Measurements from ENCODE around the gene RFX2.
"Not testable (repeated sequence)": the region's sequence is repeated elsewhere in the genome, so short reads cannot be mapped to it uniquely, and the experiment has no call there.

RFX2 gene

DNA sequence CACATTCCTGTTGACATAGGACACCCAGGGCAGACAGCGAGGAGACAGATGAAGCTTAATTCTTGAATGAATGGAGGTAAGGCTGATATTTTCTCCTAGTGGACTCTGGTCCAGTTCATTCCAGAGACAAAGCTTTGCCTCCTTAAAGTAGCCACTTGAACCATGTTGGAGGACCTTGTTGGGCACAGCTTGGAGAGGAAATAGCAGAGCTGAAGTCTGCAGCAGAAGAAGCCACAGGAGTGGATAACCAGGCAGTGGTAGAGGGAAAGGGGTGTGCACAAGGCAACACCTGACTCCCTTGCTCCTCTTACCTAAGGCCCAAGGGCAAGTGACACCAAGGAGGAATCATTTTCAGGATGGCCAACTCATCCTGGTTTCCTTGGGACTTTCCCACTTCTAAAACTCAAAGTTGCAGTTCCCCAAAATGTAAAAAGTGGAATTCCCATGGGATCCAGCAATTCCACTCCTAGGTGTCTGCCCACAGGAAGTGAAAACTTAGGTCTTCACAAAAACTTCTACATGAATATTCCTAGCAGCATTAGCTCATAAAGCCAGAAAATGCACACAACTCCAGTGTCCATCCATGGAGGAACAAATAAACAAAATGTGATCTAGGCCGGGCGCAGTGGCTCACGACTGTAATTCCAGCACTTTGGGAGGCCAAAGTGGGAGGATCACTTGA is 6.6 kb upstream of the RFX2 start:
- peaks cover 12% of the 10 kb centered on the region for H3K9me3 Mint-ChIP-seq
- no peak overlapping the region for H3K27ac Mint-ChIP-seq
- H3K36me3 Mint-ChIP-seq (ENCODE audit: low read depth), result no peaks in the 10 kb centered on the region
- H3K27me3 Mint-ChIP-seq, result peaks cover 1% of the 10 kb centered on the region
- no peak overlapping the region for H3K4me3 Mint-ChIP-seq
- intact Hi-C loops (cut with micrococcal nuclease), result no loop called here
- peaks cover 28% of the 10 kb centered on the region for H3K4me1 Mint-ChIP-seq (ENCODE audit: low read depth)

DNA sequence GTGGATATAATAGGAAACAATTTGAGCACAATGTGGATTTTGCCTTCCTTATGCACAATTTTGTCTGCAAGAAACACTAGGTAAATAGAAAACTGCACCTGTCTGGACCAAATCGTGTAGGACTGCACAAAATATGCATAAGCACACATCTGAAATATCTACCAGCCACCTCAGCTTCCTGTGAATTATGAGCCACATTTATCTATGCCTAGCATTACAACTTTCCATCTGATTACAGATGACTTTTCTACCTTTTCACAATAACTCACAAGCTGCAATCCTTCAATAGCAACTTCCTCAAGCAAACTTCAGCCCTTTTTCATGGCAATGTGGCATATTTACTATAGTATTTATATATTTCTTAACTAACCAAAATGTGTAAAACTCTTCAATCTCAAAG is 5.7 kb upstream of the RFX2 start:
- H3K27me3 Mint-ChIP-seq, result peaks cover 1% of the 10 kb centered on the region
- H3K36me3 Mint-ChIP-seq (ENCODE audit: low read depth), result no peaks in the 10 kb centered on the region
- peaks cover 12% of the 10 kb centered on the region for H3K9me3 Mint-ChIP-seq
- no peak overlapping the region for H3K4me3 Mint-ChIP-seq
- H3K4me1 Mint-ChIP-seq (ENCODE audit: low read depth), result peaks cover 36% of the 10 kb centered on the region
- intact Hi-C loops (cut with micrococcal nuclease), result no loop called here
- H3K27ac Mint-ChIP-seq, result no peak overlapping the region

DNA sequence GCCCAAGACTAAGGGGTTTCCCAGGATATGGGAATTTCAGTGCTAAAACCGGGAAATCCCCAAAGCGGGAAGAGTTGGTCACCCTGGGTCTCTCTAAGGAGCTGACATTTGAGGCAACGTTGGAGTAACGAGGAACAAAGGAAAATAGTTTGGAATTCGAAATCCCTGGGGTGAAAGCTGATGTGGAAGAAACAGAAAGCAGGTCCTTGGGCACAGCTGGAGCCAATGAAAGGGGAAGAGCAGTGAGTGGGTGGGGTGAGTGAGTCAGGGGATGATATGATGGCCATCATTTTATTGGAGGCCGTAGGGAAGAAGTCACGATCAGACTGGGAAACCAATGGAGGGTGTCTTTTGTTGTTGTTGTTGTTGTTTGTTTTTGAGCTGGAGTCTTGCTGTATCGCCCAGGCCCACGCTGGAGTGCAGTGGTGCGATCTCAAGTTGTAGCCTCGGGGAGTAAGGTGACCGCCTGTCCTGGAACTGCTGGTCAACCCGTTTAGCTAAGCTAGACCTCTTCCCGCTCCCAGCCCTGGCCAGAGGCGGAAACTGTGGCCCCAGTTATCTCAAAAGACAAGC is 3.4 kb upstream of the RFX2 start:
- intact Hi-C loops (cut with micrococcal nuclease), result loop anchor here (5.0 kb wide), 1 partner anchor 211 kb away; the partner anchor contains the start of genes NDUFA11 and VMAC

DNA sequence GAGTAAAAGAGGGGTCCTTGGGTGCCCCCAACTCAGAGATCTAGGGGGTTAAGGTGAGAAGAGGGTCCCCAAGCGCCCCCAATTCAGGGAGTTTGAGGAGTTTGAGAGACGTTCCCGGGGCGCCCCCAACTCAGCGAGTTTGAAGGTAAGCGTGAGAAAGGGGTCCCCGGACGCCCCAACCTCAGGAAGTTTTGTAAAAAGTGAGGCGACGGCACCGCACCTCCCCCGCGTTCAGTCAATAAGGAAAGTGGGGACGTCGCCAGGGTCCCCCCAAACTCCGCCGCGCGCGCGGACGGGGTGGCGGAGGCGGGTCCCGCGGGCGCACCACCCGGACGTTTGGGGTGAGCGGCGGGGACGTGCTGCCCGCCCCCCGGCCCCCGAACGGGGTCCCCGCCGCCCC is 353 bp downstream of the RFX2 start:
- Mint-ChIP-seq H3K4me1 (ENCODE audit: low read depth) (peaks cover 53% of the 10 kb centered on the region), H3K9me3 (no peaks in the 10 kb centered on the region), H3K36me3 (ENCODE audit: low read depth) (peaks cover 16% of the 10 kb centered on the region), H3K4me3 (peak overlapping the region; percentile 93), H3K27ac (peak overlapping the region; percentile 81), H3K27me3 (peaks cover 7% of the 10 kb centered on the region)
- intact Hi-C loops (cut with micrococcal nuclease), result loop anchor here (2.0 to 5.0 kb wide), 3 partner anchors 43 to 208 kb away; partner anchors contain the start of genes NDUFA11 and VMAC

More for the DNA sequence above, 3.4 kb upstream of the RFX2 start:
- H3K9me3 Mint-ChIP-seq, result peaks cover under 1% of the 10 kb centered on the region
- H3K27ac Mint-ChIP-seq, result peak overlapping the region; percentile 14
- H3K4me3 Mint-ChIP-seq, result no peak overlapping the region
- H3K27me3 Mint-ChIP-seq, result peaks cover 7% of the 10 kb centered on the region
- H3K36me3 Mint-ChIP-seq (ENCODE audit: low read depth), result peaks cover 12% of the 10 kb centered on the region
- H3K4me1 Mint-ChIP-seq (ENCODE audit: low read depth), result peaks cover 49% of the 10 kb centered on the region

DNA sequence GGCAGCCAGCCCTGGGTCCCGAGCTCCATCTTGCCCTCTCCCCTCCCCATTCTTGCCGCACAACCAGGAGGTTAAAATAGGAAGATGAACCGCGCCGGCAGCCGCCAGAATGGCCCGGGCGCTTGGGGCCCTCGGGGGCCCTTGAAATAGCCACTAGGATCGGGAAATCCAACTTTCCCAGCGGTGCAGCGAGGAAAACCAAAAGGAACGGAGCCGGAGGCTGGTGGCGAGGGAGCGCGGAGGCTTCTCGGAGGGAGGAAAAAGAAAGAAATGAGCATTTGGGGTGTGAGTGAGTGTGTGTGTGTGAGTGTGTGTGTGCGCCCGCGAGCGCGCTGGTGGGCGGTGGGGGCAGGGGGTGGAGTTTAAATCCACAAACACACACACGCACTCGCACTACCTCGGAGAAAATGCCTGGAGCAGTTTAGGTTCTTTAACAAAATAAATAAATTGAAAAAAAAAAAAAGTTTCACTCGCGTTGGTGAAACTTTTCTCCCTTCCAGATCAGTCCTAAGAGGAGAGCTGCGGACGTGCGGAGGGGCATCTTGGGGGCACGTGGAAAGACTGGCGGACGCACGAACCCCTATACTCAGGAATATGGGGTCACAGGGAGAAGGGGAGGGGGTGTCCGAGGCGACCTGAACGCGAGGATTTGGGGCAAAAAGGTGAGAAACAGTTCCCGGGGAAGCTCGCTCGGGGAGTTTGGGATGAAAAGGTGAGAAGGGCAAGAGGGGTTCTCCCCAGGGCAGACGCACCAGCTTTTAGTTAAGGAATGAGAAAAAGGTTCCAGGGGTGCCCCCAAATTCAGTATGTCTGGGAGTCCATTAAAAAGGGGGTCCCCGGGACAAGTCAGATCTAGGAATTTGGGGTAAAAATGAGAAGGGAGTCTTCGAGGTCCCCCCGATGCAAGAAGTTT is 1.3 kb downstream of the RFX2 start:
- Mint-ChIP-seq H3K36me3 (ENCODE audit: low read depth) (peaks cover 16% of the 10 kb centered on the region), H3K27ac (peak overlapping the region; percentile 81), H3K27me3 (peaks cover 7% of the 10 kb centered on the region), H3K9me3 (no peaks in the 10 kb centered on the region), H3K4me1 (ENCODE audit: low read depth) (peaks cover 57% of the 10 kb centered on the region), H3K4me3 (peak overlapping the region; percentile 93)
- intact Hi-C loops (cut with micrococcal nuclease), result no loop called here

DNA sequence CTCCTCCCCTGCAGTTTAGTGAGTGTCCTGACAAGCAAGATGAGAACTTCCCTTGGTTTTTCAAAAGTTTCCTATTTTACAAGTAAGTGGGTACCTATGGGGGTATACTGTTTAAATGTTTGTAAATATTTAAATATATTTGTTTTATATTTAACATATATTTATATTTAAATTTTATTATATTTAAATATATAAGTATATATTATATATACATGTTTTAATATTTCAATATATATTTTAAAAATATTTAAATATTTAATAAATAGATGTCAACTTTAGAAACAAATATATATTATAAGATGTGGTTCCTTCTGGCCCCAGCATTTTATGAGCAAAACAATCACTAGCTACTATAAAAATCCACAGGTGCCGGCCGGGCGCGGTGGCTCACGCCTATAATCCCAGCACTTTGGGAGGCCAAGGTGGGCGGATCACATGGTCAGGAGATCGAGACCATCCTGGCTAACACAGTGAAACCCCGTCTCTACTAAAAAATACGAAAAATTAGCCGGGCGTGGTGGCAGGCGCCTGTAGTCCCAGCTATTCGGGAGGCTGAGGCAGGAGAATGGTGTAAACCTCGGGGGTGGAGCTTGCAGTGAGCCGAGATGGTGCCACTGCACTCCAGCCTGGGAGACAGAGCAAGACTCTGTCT is 3.5 kb downstream of the RFX2 start:
- H3K27me3 Mint-ChIP-seq; intact Hi-C loops (cut with micrococcal nuclease); H3K27ac Mint-ChIP-seq; H3K4me3 Mint-ChIP-seq; H3K9me3 Mint-ChIP-seq: not testable (repeated sequence)
- Mint-ChIP-seq H3K36me3 (ENCODE audit: low read depth) (peaks cover 16% of the 10 kb centered on the region), H3K4me1 (ENCODE audit: low read depth) (peaks cover 56% of the 10 kb centered on the region)

DNA sequence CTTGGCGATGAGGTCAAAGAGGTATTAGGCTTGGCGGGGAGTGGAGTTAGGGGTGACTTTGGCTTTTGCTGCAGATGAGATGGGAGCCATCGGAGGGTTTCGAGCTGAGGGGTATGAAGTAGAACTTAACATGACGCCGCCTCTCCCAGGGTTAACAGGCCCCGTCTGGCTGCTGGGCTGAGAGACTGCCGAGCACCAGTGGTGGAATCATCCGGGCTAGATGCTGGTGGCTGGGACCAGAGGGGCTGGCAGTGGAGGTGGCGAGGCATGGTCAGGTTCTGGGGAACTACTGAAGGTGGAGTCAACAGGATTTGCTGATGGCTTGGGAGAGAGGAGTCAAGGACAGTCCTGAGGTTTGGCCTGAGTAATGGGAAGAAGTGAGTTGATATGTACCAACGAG is 4.9 kb downstream of the RFX2 start:
- peak overlapping the region; percentile 48 for H3K27ac Mint-ChIP-seq
- H3K4me3 Mint-ChIP-seq, result no peak overlapping the region
- intact Hi-C loops (cut with micrococcal nuclease), result no loop called here
- H3K36me3 Mint-ChIP-seq (ENCODE audit: low read depth), result peaks cover 16% of the 10 kb centered on the region
- peaks cover 52% of the 10 kb centered on the region for H3K4me1 Mint-ChIP-seq (ENCODE audit: low read depth)
- H3K9me3 Mint-ChIP-seq, result no peaks in the 10 kb centered on the region
- peaks cover 7% of the 10 kb centered on the region for H3K27me3 Mint-ChIP-seq

DNA sequence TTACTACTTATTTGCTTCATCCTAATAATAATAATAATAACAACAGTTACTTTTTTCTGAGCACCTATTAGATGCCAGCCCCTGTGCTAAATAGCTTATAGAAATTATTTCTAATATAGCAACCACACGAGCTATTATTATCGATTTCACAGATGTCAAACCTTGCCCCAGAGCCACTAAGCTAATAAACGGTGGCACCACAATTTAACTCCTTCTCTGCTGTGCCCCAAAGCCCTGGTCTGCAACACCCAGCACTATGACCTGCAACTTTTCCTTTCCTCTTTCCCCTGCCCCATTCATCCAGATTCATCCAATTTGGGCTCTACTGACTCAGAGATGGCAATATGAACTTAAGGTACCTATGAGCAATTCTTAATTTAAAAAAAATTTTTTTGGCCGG is 6.4 kb downstream of the RFX2 start:
- H3K4me1 Mint-ChIP-seq (ENCODE audit: low read depth), result peaks cover 50% of the 10 kb centered on the region
- intact Hi-C loops (cut with micrococcal nuclease), result loop anchor here (5.0 kb wide), 1 partner anchor 47 kb away; no protein-coding TSS in a partner anchor

DNA sequence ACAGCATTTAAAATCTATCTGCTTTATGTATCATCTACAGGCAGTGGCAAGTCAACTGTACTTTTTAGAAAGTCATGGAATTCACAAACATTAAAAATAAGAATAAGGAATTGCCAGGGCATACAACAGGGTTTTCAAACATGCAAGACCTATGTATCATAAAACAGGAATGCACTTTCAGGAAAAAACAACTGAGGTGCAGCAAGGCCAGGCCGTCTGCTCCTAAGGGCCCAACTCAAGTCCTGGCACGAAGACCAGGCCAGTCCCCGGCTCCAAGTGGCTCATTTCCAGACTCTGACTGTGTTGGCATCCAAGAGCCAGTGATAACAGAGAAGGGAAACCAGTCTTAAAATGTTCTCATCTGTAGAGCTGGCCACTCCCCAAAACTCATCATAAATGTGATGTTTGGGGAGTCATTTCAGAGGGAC is 7.1 kb downstream of the RFX2 start:
- Mint-ChIP-seq H3K9me3 (no peaks in the 10 kb centered on the region), H3K4me1 (ENCODE audit: low read depth) (peaks cover 43% of the 10 kb centered on the region)
- intact Hi-C loops (cut with micrococcal nuclease), result loop anchor here (5.0 kb wide), 1 partner anchor 46 kb away; no protein-coding TSS in a partner anchor

More for the DNA sequence above, 6.4 kb downstream of the RFX2 start:
- Mint-ChIP-seq H3K4me3 (no peak overlapping the region), H3K27ac (no peak overlapping the region), H3K27me3 (no peaks in the 10 kb centered on the region), H3K9me3 (no peaks in the 10 kb centered on the region), H3K36me3 (ENCODE audit: low read depth) (peaks cover 5% of the 10 kb centered on the region)

DNA sequence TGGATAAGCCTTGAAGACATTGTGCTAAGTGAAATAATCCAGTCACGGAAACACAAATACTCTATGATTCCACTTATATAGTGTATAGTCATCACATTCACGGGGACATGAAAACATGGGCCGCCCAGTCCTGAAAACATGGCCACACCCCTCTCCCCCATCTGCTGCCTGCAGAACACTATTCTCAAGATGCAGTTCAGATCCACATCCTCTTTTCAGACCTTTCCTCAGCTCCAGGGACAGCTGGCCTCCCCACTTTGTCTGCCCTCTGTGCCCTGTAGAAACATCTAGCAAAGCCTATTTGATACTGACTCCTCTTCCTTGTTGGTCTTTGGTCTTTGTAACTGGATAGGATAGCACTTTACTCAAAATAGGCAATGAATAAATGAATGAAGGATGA is 8.3 kb downstream of the RFX2 start:
- Mint-ChIP-seq H3K27ac (peak overlapping the region; percentile 20), H3K27me3 (no peaks in the 10 kb centered on the region), H3K9me3 (no peaks in the 10 kb centered on the region), H3K36me3 (ENCODE audit: low read depth) (no peaks in the 10 kb centered on the region), H3K4me1 (ENCODE audit: low read depth) (peaks cover 40% of the 10 kb centered on the region), H3K4me3 (no peak overlapping the region)
- intact Hi-C loops (cut with micrococcal nuclease), result loop anchor here (5.0 kb wide), 1 partner anchor 45 kb away; no protein-coding TSS in a partner anchor

More for the DNA sequence above, 7.1 kb downstream of the RFX2 start:
- no peak overlapping the region for H3K4me3 Mint-ChIP-seq
- H3K27ac Mint-ChIP-seq, result peak overlapping the region; percentile 20
- H3K36me3 Mint-ChIP-seq (ENCODE audit: low read depth), result no peaks in the 10 kb centered on the region
- no peaks in the 10 kb centered on the region for H3K27me3 Mint-ChIP-seq

DNA sequence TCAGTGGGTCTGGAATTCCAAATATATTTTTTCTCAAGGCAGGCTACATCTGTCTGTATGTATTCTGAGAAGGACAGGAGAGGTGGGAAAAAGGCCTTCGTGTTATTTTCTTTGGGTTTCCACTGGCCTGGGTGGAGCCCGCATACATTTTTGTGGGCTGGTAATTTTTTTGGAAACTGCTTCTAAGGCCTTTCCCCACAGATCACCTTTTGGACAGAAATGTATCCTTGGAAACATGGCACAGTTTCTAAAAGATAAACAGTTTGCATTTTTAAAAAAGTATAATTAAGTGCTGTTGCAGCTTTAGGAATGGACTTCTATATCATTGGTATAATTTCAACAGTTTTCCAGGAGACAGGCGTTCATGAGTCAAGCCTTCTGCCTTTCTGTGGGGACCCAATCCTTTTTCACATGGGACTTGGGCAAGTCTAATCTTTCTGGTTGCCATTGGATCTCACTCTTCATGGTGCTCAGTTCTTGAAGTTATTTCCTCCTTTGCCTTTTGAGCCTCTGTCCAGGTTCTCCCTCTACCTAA is 8.9 kb downstream of the RFX2 start:
- peak overlapping the region; percentile 98 for H3K27ac Mint-ChIP-seq
- no peaks in the 10 kb centered on the region for H3K9me3 Mint-ChIP-seq
- no peaks in the 10 kb centered on the region for H3K36me3 Mint-ChIP-seq (ENCODE audit: low read depth)
- intact Hi-C loops (cut with micrococcal nuclease), result loop anchor here (5.0 kb wide), 1 partner anchor 44 kb away; no protein-coding TSS in a partner anchor
- H3K27me3 Mint-ChIP-seq, result no peaks in the 10 kb centered on the region
- H3K4me3 Mint-ChIP-seq, result no peak overlapping the region
- H3K4me1 Mint-ChIP-seq (ENCODE audit: low read depth), result peaks cover 40% of the 10 kb centered on the region

DNA sequence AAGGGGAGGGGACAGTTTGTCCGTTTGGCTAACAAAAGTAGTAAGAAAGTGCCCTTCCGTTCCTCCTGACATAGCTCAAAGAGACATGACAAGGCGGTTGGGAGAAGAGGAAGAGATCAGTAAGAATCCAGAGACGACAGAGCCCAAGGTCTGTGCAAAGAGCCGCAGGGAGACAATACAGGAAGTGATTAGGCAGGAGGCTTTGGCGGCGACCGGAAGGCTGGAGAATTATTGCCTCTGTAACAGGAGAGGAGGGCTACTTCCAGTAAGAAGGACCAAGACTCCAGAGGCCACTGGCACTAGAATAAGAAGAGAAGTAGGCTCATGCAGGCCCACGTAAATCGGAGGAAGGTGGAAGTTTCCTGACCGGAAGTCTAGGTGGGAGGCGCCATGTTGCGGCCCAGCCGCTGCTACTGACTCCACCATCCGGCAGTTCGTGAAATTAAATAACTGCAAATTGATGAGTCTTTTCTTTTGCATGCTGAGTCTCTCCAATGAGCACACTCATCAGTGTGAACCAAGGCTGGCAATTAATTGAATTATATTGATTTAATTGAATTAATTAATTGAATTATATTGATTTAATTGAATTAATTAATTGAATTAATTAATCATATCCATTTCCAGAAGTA is 9.9 kb downstream of the RFX2 start:
- intact Hi-C loops (cut with micrococcal nuclease), result loop anchor here (5.0 kb wide), 1 partner anchor 43 kb away; no protein-coding TSS in a partner anchor
- H3K36me3 Mint-ChIP-seq (ENCODE audit: low read depth), result no peaks in the 10 kb centered on the region
- peak overlapping the region; percentile 98 for H3K27ac Mint-ChIP-seq
- no peaks in the 10 kb centered on the region for H3K9me3 Mint-ChIP-seq
- H3K4me1 Mint-ChIP-seq (ENCODE audit: low read depth), result peaks cover 31% of the 10 kb centered on the region
- H3K27me3 Mint-ChIP-seq, result no peaks in the 10 kb centered on the region
- H3K4me3 Mint-ChIP-seq, result peak overlapping the region; percentile 82

DNA sequence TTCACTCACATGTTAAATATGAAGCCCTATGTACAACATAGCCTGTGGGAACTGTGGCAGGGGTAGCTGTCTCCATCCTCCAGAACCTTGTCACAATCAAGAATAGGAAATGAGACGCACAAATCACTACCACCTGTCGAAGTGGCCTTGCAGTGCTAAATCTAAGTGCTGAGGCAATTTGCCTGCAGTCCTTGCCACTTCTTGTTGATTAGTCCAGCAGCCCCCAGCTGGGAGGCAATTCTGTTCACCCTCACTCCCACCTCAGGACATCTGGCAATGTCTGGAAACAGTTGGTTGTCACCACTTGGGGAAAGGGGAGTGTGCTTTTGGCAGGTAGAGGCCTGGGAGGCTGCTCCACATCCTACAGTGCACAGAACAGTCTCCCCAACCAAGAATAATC is 10.7 kb downstream of the RFX2 start:
- Mint-ChIP-seq H3K27ac (peak overlapping the region; percentile 98), H3K27me3 (no peaks in the 10 kb centered on the region), H3K36me3 (ENCODE audit: low read depth) (no peaks in the 10 kb centered on the region), H3K9me3 (no peaks in the 10 kb centered on the region), H3K4me3 (peak overlapping the region; percentile 82), H3K4me1 (ENCODE audit: low read depth) (peaks cover 23% of the 10 kb centered on the region)
- intact Hi-C loops (cut with micrococcal nuclease), result no loop called here

Data from dendritic cell treated with granulocyte-macrophage colony-stimulating factor and Interleukin-4, amounts not matched to agents 40 ng/mL and 50 ng/mL, for 4 days (primary cell).